ENCODE results near the gene PPP2R3A. TPM values are rescaled to one million over a fixed set of nuclear protein-coding genes. Genes with fewer than 3 reads are reported as not detected.
"Not testable (repeated sequence)": the region's sequence is repeated elsewhere in the genome, so short reads cannot be mapped to it uniquely, and the experiment has no call there.

The PPP2R3A gene
- total and polyA plus RNA-seq, 2 experiments from 2014 or later, result 6.4 to 15.2 TPM

DNA sequence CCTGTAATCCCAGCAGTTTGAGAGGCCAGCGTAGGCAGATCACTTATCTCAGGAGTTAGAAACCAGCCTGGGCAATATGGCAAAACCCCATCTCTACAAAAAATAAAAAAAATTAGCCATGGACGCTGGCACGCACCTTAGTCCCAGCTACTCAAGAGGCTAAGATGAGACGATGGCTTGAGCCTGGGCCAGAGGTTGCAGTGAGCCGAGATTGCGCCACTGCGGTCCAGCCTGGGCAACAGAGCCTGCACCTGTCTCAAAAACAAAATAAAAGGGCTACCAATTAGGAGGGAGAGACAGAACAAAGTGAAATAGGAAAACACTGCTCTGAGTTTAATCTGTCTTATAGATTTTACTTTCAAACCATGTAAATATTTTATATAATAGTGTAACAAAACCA is 196.8 kb downstream of the PPP2R3A start:
- TF ChIP-seq CREB1 (CRISPR knock-in tag; IDR thresholded peaks at IDR 0.05; ENCODE audit: low read depth), result no peak
- TF ChIP-seq, protein P1, sequence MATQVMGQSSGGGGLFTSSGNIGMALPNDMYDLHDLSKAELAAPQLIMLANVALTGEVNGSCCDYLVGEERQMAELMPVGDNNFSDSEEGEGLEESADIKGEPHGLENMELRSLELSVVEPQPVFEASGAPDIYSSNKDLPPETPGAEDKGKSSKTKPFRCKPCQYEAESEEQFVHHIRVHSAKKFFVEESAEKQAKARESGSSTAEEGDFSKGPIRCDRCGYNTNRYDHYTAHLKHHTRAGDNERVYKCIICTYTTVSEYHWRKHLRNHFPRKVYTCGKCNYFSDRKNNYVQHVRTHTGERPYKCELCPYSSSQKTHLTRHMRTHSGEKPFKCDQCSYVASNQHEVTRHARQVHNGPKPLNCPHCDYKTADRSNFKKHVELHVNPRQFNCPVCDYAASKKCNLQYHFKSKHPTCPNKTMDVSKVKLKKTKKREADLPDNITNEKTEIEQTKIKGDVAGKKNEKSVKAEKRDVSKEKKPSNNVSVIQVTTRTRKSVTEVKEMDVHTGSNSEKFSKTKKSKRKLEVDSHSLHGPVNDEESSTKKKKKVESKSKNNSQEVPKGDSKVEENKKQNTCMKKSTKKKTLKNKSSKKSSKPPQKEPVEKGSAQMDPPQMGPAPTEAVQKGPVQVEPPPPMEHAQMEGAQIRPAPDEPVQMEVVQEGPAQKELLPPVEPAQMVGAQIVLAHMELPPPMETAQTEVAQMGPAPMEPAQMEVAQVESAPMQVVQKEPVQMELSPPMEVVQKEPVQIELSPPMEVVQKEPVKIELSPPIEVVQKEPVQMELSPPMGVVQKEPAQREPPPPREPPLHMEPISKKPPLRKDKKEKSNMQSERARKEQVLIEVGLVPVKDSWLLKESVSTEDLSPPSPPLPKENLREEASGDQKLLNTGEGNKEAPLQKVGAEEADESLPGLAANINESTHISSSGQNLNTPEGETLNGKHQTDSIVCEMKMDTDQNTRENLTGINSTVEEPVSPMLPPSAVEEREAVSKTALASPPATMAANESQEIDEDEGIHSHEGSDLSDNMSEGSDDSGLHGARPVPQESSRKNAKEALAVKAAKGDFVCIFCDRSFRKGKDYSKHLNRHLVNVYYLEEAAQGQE (IDR thresholded peaks at IDR 0.05; ENCODE audit: unreplicated experiment), result no peak
- TF ChIP-seq, protein P2, sequence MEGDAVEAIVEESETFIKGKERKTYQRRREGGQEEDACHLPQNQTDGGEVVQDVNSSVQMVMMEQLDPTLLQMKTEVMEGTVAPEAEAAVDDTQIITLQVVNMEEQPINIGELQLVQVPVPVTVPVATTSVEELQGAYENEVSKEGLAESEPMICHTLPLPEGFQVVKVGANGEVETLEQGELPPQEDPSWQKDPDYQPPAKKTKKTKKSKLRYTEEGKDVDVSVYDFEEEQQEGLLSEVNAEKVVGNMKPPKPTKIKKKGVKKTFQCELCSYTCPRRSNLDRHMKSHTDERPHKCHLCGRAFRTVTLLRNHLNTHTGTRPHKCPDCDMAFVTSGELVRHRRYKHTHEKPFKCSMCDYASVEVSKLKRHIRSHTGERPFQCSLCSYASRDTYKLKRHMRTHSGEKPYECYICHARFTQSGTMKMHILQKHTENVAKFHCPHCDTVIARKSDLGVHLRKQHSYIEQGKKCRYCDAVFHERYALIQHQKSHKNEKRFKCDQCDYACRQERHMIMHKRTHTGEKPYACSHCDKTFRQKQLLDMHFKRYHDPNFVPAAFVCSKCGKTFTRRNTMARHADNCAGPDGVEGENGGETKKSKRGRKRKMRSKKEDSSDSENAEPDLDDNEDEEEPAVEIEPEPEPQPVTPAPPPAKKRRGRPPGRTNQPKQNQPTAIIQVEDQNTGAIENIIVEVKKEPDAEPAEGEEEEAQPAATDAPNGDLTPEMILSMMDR (conservative IDR thresholded peaks at IDR 0.05; ENCODE audit: low read depth in 2 of 2), result no peak
- peaks cover 44% of the 10 kb centered on the region; the same call in 1 of the 2 replicates for H4K20me1 ChIP-seq (replicated peaks; ENCODE audit: insufficient read depth)
- H3K9me3 Mint-ChIP-seq, result peaks cover 3% of the 10 kb centered on the region; the same call in 2 of the 3 replicates
- ATAC-seq (no peak), DNase-seq (ENCODE audit: low spot score) (no peak)
- H3K4me1 Mint-ChIP-seq, result peaks cover 35% of the 10 kb centered on the region
- H3K4me1 ChIP-seq (ENCODE audit: insufficient read depth), result peaks cover 15% of the 10 kb centered on the region
- H3K4me2 ChIP-seq, result no peak overlapping the region
- no peaks in the 10 kb centered on the region for H3F3A ChIP-seq (replicated peaks; ENCODE audit: low read depth)
- no peaks in the 10 kb centered on the region for H3K27me3 ChIP-seq (ENCODE audit: insufficient read depth)
- peaks cover 100% of the 10 kb centered on the region for H3K79me2 ChIP-seq (replicated peaks; ENCODE audit: insufficient read depth)
- peaks cover 2% of the 10 kb centered on the region for H3K27me3 Mint-ChIP-seq (ENCODE audit: insufficient read depth, low read depth, poor library complexity)
- no peak overlapping the region for H2AFZ ChIP-seq
- H3K27ac ChIP-seq (ENCODE audit: low read depth), result no peak overlapping the region
- no peak overlapping the region for H3K4me3 Mint-ChIP-seq
- H3K36me3 Mint-ChIP-seq (ENCODE audit: low read depth), result peaks cover 9% of the 10 kb centered on the region; the same call in 2 of the 3 replicates
- H3K4me3 ChIP-seq, result no peak overlapping the region
- H3K36me3 ChIP-seq (ENCODE audit: insufficient read depth), result no peaks in the 10 kb centered on the region
- no peak overlapping the region for H3K27ac Mint-ChIP-seq
- H3K9me2 ChIP-seq (ENCODE audit: insufficient read depth), result no peaks in the 10 kb centered on the region

DNA sequence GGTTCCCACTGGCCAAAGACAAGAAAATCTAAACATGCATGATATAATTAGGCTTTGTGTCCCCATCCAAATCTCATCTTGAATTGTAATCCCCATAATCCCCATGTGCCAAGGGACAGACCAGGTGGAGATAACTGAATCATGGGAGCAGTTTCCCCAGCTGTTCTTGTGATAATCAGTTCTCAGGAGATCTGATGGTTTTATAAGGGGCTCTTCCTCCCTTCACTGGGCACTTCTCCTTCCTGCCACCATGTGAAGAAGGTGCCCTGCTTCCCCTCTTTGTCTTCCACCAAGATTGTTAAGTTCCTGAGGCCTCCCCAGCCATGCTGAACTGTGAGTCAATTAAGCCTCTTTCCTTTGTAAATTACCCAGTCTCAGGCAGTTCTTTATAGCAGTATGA is 198.1 kb downstream of the PPP2R3A start:
- Mint-ChIP-seq H3K27ac (peak overlapping the region; percentile 68), H3K4me1 (peaks cover 36% of the 10 kb centered on the region), H3K4me3 (0 out of 3 replicates have a peak overlapping the region, but pooled peaks have one; percentile 6)
- Histone ChIP-seq H3K4me1 (ENCODE audit: insufficient read depth) (peaks cover 15% of the 10 kb centered on the region), H3K79me2 (replicated peaks; ENCODE audit: insufficient read depth) (peaks cover 100% of the 10 kb centered on the region), H3K27ac (ENCODE audit: low read depth) (peak overlapping the region; percentile 12; the same call in 1 of the 2 replicates), H4K20me1 (replicated peaks; ENCODE audit: insufficient read depth) (peaks cover 44% of the 10 kb centered on the region), H3K4me2 (peak overlapping the region; percentile 30; the same call in 1 of the 2 replicates)
- peak; percentile 73 for ATAC-seq
- not testable (repeated sequence) for H3K9me2 ChIP-seq (ENCODE audit: insufficient read depth); H3K36me3 ChIP-seq (ENCODE audit: insufficient read depth); H3F3A ChIP-seq (replicated peaks; ENCODE audit: low read depth); H3K4me3 ChIP-seq; H3K27me3 ChIP-seq (ENCODE audit: insufficient read depth); DNase-seq (ENCODE audit: low spot score); H3K9me3 Mint-ChIP-seq; H3K36me3 Mint-ChIP-seq (ENCODE audit: low read depth); H2AFZ ChIP-seq; H3K27me3 Mint-ChIP-seq (ENCODE audit: insufficient read depth, low read depth, poor library complexity)
- TF ChIP-seq, protein P3, sequence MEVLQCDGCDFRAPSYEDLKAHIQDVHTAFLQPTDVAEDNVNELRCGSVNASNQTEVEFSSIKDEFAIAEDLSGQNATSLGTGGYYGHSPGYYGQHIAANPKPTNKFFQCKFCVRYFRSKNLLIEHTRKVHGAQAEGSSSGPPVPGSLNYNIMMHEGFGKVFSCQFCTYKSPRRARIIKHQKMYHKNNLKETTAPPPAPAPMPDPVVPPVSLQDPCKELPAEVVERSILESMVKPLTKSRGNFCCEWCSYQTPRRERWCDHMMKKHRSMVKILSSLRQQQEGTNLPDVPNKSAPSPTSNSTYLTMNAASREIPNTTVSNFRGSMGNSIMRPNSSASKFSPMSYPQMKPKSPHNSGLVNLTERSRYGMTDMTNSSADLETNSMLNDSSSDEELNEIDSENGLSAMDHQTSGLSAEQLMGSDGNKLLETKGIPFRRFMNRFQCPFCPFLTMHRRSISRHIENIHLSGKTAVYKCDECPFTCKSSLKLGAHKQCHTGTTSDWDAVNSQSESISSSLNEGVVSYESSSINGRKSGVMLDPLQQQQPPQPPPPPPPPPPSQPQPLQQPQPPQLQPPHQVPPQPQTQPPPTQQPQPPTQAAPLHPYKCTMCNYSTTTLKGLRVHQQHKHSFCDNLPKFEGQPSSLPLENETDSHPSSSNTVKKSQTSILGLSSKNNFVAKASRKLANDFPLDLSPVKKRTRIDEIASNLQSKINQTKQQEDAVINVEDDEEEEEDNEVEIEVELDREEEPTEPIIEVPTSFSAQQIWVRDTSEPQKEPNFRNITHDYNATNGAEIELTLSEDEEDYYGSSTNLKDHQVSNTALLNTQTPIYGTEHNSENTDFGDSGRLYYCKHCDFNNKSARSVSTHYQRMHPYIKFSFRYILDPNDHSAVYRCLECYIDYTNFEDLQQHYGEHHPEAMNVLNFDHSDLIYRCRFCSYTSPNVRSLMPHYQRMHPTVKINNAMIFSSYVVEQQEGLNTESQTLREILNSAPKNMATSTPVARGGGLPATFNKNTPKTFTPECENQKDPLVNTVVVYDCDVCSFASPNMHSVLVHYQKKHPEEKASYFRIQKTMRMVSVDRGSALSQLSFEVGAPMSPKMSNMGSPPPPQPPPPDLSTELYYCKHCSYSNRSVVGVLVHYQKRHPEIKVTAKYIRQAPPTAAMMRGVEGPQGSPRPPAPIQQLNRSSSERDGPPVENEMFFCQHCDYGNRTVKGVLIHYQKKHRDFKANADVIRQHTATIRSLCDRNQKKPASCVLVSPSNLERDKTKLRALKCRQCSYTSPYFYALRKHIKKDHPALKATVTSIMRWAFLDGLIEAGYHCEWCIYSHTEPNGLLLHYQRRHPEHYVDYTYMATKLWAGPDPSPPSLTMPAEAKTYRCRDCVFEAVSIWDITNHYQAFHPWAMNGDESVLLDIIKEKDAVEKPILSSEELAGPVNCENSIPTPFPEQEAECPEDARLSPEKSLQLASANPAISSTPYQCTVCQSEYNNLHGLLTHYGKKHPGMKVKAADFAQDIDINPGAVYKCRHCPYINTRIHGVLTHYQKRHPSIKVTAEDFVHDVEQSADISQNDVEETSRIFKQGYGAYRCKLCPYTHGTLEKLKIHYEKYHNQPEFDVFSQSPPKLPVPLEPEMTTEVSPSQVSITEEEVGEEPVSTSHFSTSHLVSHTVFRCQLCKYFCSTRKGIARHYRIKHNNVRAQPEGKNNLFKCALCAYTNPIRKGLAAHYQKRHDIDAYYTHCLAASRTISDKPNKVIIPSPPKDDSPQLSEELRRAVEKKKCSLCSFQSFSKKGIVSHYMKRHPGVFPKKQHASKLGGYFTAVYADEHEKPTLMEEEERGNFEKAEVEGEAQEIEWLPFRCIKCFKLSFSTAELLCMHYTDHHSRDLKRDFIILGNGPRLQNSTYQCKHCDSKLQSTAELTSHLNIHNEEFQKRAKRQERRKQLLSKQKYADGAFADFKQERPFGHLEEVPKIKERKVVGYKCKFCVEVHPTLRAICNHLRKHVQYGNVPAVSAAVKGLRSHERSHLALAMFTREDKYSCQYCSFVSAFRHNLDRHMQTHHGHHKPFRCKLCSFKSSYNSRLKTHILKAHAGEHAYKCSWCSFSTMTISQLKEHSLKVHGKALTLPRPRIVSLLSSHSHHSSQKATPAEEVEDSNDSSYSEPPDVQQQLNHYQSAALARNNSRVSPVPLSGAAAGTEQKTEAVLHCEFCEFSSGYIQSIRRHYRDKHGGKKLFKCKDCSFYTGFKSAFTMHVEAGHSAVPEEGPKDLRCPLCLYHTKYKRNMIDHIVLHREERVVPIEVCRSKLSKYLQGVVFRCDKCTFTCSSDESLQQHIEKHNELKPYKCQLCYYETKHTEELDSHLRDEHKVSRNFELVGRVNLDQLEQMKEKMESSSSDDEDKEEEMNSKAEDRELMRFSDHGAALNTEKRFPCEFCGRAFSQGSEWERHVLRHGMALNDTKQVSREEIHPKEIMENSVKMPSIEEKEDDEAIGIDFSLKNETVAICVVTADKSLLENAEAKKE (CRISPR knock-in tag; IDR thresholded peaks at IDR 0.05), result peak; percentile 74; the same call in 1 of the 2 replicates
